DMS153 treated with DMSO at 0.1 percent for 48 hours (cell line): Measurements from ENCODE around the gene PRKCE.

Source experiments
- DNase-seq: peaks from one replicate; lab custom pipeline; 2025; ENCODE audit not compliant: unreplicated experiment; lab: John Stamatoyannopoulos, UW

PRKCE gene

DNA sequence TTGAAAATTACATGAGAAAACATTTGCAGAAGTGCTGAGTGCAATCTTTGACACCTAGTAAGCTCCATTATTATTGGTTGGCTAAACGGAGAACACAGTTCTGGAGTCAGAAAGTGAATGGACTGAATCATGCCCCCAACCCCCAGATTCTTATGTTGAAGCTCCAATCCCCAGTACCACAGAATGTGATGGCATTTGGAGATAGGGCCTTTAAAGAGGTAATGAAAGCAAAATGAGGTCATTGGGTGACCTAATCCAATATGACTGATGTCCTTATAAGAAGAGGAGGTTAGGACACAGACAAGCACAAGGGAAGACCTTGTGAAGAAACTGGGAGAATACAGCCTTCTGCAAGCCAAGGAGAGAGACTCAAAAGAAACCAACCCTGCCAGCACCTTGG lies 444.8 kb downstream of the PRKCE start:
- DNase-seq, result no peak

DNA sequence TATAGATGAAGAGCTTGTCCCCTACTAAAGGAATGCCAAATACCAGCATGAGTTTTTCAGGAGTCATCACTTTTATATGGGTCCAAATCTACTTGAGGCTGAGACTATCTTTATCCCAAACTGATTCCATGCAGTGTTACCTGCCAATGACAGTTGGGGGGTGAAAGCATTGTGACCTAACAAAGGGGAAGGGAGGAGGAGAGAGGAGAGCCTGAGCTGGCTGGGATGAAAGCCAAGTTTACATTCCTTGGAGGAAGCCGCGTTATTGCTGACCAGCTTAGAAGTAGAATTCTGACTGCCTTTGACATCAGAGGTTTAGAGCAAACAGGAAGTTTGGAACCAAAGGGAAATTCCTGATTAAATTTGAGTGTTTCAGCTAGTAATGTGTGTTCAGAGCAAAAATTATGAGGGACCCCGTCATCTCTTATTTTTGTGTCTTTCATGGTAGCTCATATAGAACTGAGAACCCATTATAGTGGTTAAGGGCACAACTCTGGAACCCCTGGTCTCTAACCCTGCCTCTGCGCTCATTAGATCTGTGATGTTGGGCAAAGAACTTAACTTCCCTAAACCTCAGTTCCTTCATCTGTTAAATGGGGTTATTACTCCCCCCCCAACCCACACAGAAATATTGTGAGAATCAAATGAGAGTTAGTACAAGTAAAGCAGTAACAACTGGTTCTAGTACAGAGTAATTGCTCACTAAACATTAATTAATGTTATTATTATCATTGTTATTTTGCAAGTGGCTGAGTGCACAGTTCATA lies 446.4 kb downstream of the PRKCE start:
- peak; percentile 8 for DNase-seq

DNA sequence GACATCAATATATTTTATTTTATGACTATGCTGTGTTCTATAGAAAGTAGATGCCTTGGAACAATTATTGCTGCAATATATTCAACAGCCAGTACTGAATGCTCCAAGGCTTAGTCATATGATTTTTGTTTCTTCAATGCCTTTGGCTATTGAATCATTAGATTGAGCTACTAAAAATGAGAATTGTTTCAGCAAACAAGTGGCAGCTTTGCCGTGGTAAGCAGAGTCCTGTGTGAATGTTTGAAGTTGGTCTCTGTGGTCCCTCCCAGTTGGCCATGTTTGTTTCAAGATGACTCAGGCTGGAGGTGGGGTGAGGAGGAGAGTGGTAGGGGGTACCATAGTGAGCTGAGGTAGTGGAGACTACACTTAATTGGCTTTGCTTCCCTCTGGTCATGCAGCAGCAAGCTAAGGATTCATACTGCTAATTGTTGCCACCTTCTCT lies 447.2 kb downstream of the PRKCE start:
- DNase-seq, result no peak

DNA sequence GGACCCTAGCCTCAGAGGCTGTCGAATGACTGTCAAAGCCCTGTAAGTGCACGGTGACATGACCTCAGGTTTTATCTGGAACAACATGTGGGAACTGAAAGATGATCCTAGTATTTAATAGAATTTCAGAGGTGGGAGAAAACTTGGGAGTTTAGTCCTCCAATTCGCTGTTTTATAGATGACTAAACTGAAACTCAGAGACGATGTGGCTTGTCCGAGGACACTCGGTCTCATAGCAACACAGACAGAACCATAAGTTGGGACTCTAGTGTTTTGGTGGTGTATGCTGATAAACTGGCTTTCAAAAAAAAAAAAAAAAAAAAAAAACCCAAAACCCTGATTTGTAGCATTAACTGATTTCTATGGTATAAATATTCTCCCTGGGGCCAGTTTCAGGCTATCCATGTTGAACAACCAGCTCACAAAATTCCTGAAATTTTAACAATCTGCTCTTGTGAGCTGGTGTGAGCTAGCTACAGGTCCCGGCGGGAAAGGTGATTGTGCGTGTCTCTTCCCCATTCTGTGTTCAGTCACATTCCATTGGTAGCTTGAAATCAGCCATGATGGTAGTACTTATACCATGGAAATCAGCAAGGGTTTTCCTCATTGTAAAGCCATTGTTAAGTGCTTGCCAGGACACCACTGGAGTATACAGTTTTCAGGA lies 450.2 kb downstream of the PRKCE start:
- no peak for DNase-seq

DNA sequence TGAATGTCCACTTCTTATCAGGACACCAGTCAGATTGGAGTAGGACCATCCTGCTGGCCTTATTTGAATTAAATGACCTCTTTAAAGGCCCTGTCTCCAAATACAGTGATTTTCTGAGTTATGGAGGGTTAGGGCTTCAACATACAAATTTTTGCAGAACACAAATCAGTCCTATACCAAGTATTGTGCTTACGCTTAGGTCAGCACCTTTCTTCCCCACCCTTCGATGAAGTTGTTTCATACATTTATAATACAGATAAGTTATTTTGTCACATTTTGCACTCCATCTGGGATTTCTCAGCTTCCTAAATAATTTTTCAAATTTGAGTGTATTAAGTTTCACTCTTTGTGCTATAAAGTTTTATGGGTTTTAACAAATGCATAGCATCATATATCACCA lies 455.2 kb downstream of the PRKCE start:
- DNase-seq, result no peak

DNA sequence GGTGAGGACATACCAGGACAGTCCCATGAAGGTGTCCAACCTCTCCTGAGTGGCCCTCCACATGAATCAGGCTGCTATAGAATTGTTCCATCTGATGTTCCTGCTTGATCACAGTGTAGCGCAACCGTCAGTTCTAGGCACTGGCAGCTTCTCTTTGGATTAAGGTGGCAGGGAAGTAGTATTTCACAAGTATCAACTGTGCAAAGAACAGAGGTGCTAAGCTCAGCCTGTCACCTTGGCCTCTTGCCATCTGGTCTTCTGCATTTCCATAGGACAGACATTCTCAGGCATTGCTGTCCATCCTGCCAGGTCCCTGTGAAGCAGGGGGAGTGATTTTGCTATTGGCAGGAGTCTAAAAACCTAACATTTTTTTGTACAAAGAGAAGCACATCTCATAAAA lies 463.5 kb downstream of the PRKCE start:
- DNase-seq, result no peak

DNA sequence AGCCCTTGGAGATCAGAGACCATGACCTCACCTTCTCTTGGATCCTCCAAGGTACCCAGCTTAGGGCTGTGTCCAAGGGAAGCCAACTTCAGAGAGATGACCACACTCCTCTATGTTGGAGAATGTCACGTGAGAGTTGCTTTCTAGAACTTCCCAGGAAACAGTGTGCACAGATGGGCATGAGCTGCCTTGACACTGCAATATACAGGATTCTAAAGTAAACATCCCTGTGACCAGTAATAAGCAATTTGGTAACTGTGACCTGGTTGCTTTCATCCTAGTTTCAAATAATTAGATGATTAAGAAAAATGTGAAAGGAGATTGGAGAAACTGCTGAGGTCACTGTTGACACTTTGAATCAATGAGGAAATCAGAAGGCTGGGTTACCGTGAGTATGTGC lies 464.7 kb downstream of the PRKCE start:
- no peak for DNase-seq

DNA sequence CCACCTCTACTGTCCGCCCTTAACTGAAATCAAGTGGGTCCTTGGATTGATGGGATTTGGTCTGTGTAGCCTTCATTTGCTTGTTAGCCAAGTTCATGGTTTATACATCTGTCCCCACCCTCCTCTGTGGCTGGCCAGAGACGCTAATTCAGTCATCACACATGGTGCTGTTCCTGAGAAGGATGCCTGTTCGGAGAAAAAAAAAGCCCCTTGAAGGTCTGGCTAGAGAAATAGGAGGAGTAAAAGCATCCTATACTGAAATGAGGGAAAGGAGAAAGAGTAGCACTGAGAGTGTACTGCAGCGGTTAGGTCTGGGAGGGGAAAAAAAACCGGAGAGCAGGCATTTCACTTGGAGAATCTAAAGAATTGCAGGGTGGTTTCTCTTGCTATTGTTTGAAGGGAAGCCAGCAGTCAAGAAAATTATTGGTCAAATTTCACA lies 465.1 kb downstream of the PRKCE start:
- no peak for DNase-seq

DNA sequence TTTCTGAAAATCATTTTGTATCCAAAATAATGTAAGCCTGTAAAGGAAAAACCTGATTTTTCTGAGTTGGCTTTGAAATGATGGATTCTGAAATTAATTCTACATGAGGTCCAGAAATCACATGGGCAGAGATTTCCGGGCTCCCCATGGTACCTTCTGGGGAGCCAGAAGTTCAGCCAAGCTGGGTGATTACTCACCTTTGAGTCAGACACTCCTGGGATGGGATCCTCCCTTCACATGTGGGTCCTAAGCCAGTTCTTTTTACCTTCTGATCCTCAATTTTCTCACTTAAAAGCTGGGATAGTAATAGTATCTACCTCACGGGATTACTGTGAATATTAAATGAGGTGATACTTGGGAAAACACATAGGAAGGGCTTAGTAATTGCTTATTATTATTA lies 465.9 kb downstream of the PRKCE start:
- DNase-seq, result no peak

DNA sequence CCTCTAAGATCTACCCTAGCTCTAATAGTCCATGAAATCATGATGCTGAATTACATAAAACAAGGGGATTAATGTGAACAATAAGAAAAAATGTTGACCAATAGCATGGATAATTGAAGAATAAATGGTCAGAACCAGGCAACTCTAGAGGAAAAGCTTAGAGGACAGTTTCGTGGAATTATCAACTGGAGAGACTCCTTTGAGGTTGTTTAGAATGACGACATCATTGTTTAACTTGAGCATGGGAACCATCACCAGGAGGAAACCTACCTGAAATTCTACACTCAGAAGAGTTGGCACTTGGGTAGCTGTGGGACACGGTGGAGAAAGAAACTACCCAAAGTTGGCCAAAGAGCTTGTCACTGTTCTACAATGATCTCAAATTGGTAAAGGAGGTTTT lies 466.5 kb downstream of the PRKCE start:
- no peak for DNase-seq

DNA sequence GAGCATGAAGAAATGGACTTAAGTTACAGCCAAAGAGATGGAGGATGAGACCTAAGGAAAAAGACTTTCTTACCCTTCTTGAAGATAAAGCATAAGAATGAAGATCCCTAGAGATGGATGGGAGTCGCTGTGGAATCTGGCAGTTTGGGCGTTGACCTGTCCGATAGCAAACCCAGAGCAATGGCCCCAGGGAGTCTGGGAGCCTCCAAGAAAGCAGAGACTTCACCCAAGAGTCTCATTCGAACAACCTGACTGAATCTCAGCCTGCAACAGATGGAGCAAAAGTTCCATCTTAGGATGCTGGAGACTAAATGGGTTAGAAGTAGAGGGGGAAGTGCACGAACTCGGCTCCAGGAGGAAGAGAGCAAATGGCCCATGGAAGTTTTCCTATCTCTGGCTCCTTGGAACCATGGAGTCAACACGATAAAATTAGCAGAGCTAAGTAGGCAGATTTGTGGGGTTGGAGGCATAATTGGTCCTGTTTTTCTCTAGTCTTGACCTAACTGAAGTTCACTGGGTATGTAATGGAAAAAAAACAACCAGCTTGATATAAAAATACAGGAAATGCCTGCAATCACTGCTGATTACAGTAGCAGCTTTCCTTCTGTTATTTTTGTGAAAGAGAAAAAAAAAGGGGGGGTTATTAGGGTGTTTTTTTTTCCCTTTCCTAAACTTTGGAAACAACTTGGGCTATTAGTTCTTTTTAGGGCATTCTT lies 467.3 kb downstream of the PRKCE start:
- DNase-seq, result no peak

DNA sequence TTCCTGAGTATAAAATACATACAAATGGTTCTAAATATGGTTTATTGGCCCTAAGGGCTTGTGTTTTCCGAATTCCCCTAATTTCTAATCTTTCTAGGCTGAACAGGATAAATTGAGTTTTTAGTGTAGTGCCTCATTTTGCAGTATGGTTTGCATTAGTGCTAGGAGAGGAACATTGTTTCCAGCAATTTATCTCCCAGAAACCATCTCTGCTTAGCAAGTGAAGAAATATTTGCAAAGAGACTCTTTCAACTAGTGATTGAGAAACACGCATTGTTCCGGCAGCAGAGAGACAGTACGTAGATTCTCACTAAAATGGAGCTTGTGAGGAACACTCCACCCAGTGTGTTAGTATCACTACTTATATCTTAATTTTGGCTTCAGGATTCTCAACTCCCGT lies 468.0 kb downstream of the PRKCE start:
- DNase-seq, result no peak

DNA sequence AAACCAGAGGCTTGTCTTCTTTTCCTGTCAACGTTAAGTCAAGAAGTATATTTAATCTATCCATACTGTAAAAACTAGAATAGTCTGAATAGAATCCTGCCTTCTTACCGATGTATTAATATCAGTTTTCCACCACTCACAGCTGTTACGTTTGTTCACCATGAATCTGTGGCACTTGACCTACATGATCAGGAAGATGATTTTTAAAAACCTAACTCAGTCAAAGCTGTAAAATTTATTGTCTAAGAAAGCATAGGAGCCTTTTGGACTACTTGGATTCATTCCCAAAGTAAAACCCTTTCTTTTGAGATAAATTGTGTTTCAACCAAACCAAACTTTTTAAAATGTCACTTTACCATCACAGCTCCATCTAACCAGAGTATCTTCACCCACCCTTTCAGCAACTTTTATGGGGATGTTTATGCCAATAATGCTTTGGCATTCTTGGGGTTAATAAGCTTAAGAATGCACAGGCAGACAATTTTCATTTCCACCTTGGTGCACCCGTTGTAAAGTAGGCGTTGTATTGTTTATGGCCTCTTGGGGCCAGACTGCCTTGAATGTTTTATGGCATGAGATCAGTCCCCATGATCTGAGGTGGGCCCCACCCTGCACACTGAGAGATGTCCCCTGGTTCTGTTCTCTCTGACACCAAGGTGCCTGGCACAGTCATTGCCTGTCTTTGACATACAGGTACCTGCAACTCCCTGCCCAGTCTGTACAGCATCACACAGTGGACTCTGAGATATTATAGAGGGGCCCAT lies 469.5 kb downstream of the PRKCE start:
- DNase-seq, result no peak

DNA sequence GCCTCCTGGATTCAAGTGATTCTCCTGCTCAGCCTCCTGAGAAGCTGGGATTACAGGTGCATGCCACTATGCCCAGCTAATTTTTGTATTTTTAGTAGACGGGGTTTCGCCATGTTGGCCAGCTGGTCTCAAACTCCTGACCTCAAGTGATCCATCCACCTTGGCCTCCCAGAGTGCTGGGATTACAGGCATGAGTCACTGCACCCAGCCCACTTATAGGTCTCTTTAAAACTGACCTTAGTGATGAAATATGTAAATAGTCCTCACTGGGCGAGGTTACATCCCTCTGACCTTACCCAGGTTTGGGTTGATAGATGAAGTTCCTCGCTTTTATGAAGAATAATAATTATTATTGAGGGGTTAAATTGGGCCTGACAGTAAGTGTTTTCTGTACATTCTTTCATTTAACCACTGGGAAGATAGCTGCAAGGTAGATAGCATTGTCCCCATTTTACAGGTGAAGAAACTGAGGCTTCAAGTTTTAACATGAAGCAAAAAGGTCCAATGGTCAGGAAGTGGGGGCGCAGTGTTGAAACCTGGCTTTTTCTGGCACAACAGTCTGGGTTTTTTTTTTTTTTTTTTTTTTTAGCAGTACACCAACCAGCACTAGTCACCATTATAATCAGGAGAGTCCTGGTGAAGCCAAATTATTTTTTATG lies 471.0 kb downstream of the PRKCE start:
- DNase-seq, result no peak

DNA sequence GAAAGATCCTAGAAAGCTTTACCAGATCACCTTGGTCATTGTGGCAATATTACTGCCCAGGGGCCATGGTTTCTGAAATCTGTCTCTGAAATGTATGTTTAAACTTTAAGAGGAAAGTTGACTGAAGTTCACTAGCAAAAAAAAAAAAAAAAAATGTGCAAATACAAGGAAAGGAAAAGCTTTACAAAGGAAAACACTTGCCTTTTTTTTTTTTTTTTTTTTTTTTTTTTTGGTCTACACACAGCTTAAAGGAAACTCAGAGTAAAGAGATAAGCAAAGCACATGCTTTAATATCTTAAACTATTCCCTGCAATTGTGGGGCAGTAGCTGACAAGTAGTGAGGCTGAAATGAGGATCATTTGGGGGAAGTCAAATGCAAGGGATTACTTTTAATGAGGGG lies 471.5 kb downstream of the PRKCE start:
- DNase-seq, result no peak

DNA sequence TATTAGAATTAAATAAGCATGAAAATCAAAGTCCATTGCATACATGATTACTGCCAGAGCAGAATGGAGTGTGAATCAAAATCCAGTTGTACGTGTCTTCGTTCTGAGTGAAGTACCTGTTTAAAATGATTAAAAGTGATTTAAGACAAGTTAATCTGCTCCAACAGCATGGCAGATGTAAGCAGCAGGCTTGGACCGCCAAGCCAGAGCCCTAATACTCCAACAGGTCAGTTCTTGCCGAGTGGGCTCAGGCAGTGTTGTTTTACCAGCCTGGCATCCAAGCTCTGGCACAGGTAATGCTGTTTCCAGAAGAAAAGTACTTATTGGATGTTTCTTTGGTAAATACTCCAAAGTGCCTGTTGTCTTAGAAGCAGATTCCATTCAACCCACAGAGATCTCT lies 474.3 kb downstream of the PRKCE start:
- DNase-seq, result no peak

DNA sequence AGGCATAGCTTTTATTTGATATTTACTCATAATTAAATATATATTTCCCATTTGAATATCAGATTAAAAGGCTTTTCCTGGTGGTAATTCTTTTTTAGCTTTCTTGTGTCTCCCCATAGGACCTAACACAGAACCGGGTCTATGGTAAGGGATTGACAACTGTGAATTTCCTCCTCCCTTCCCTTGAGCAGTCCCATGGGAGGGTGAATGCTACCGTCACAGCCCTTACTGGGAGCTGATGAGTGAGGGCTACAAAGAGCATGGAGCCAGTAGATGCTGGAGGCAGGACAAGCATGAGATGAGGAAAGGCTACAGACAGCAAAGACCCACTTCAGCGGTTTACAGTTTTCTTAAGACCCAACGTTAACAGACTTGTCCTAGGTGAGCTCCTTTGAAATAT lies 475.1 kb downstream of the PRKCE start:
- DNase-seq, result no peak

DNA sequence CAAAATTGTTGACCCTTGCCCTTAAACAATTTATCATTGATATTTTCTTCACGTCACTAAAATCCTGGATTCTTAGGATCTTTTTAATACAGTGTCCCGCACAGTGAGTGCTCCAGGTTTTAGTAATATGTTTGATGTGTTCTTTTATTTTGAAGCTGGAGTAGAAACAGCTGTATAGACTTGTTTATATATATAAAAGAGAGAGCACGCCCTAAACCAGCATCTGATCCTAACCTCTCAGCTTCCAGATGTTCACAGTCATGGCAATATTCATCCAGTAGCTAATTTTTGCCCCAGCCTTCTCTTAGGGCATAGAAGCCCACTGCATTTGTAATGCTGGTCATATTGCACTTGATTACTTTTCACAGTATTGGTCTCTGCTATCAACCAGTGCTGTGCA lies 475.7 kb downstream of the PRKCE start:
- DNase-seq, result no peak

DNA sequence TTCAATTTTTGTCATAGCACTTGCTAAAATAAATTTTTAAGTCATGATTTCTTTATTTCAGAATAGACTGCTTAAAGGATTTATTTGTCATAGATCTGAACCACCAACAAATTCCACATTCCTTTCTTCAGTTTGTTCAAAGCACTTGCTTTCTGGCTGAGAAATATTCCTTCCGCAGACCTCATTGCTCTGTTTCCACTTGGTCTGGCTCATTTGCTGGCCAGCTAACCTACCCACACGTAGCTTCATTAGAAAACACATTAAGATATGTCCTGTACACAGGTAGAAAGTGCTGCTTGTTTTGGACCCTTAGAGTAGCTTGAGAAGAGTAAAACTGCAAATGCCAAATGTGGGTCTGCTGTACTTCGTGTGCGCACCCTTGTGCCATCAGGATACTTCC lies 479.0 kb downstream of the PRKCE start:
- no peak for DNase-seq

DNA sequence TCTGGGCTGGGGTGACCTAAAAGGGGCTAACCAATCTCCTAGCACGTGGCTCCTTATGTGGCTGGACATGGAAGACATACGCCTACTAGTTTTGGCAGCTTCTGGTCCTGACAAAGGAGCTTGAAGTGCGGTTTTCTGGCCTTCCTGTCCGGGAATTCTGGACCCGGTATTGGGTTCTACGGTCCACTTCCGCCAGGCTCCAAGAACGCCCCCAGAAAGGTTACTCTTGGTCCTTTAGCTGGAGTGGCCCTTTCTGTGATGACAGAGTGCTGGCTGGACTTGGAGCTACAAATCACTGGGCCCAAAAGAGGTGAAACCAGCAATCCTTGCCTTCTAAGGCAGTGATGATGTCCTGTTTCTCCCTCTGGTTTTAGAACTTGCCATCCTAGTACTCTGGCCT lies 481.5 kb downstream of the PRKCE start:
- no peak for DNase-seq
